ENCODE data around the gene MCC.

Gene MCC

GRCh38 chr5:113195251-113195650, 293.0 kb downstream of the MCC start:
- DNase-seq: no peak
- Histone ChIP-seq H3K9me3 (ENCODE audit: control insufficient read depth, low read length) (no peaks in the 10 kb centered on the region), H3K27me3 (replicated peaks; ENCODE audit: control insufficient read depth, insufficient read depth, low read length, poor library complexity, severe bottlenecking) (no peaks in the 10 kb centered on the region), H3K4me1 (ENCODE audit: control insufficient read depth, insufficient read depth, low read length, poor library complexity, severe bottlenecking) (no peaks in the 10 kb centered on the region), H3K4me3 (ENCODE audit: insufficient read depth, low read depth, low read length, poor library complexity, severe bottlenecking) (no peak overlapping the region), H3K36me3 (ENCODE audit: control insufficient read depth, insufficient read depth, low read length) (no peaks in the 10 kb centered on the region), H3K27ac (ENCODE audit: insufficient read depth, low read length, poor library complexity, severe bottlenecking) (no peak overlapping the region)

DNA sequence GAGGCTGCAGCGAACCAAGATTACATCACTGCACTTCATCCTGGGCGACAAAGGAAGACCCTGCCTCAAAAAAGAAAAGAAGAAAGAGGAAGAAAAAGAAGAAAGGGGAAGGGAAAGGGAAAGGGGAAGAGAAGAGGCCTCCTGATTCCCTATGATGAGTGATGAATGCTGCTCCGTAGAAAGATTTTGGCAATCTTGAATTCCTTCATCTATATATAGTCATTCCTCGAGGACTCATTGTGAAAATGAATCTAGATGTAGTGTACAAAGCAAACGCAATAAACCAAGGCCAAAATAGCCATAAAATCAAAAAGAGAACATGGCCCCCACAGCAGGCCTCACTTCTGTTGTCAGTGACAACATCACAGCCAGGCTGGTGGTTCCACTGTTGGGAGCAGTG, 293.7 kb downstream of the MCC start:
- Histone ChIP-seq H3K9me3 (ENCODE audit: control insufficient read depth, low read length) (no peaks in the 10 kb centered on the region), H3K4me3 (ENCODE audit: insufficient read depth, low read depth, low read length, poor library complexity, severe bottlenecking) (no peak overlapping the region), H3K27ac (ENCODE audit: insufficient read depth, low read length, poor library complexity, severe bottlenecking) (no peak overlapping the region), H3K36me3 (ENCODE audit: control insufficient read depth, insufficient read depth, low read length) (no peaks in the 10 kb centered on the region), H3K27me3 (replicated peaks; ENCODE audit: control insufficient read depth, insufficient read depth, low read length, poor library complexity, severe bottlenecking) (no peaks in the 10 kb centered on the region), H3K4me1 (ENCODE audit: control insufficient read depth, insufficient read depth, low read length, poor library complexity, severe bottlenecking) (no peaks in the 10 kb centered on the region)
- DNase-seq: no peak

- Histone ChIP-seq H3K9me3 (ENCODE audit: control insufficient read depth, low read length) (no peaks in the 10 kb centered on the region), H3K4me1 (ENCODE audit: control insufficient read depth, insufficient read depth, low read length, poor library complexity, severe bottlenecking) (no peaks in the 10 kb centered on the region), H3K27me3 (replicated peaks; ENCODE audit: control insufficient read depth, insufficient read depth, low read length, poor library complexity, severe bottlenecking) (no peaks in the 10 kb centered on the region), H3K27ac (ENCODE audit: insufficient read depth, low read length, poor library complexity, severe bottlenecking) (no peak overlapping the region), H3K36me3 (ENCODE audit: control insufficient read depth, insufficient read depth, low read length) (no peaks in the 10 kb centered on the region), H3K4me3 (ENCODE audit: insufficient read depth, low read depth, low read length, poor library complexity, severe bottlenecking) (no peak overlapping the region)
- DNase-seq: no peak
Observed at GRCh38 chr5:113194125-113194524, 294.1 kb downstream of the MCC start.

DNA sequence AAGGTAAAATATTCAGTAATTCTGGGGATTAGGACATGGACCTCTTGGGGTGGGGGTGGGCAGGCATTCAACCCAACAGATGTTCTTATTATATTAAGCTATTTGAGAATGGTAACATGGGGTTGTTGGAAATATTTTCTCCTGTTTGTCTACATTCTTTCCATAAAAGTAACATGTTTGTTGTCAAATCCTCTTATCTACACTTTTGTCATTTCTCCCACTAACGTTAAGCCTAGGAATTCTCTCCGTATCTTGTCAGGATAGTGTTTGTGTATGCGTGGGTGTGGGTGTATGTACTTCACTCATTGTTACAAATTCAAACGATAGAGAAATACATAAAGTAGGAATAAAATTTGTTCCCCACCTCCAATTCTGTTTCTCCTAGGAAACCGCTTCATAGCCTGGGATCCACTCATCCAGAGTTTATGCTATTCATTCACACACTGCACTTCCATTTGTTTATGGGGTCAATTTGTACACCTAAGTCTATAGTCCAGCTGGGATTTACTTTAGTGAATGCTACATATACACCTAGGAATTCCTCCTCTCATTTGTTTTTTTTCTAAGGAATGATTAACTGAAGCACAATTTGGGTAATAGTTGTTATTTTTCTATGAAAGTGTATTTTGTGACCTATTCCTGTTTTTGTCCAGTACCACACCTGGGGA, 294.8 kb downstream of the MCC start:
- no peak overlapping the region for H3K27ac ChIP-seq (ENCODE audit: insufficient read depth, low read length, poor library complexity, severe bottlenecking)
- DNase-seq: no peak
- no peaks in the 10 kb centered on the region for H3K9me3 ChIP-seq (ENCODE audit: control insufficient read depth, low read length)
- H3K36me3 ChIP-seq (ENCODE audit: control insufficient read depth, insufficient read depth, low read length): no peaks in the 10 kb centered on the region
- H3K4me3 ChIP-seq (ENCODE audit: insufficient read depth, low read depth, low read length, poor library complexity, severe bottlenecking): no peak overlapping the region
- no peaks in the 10 kb centered on the region for H3K27me3 ChIP-seq (replicated peaks; ENCODE audit: control insufficient read depth, insufficient read depth, low read length, poor library complexity, severe bottlenecking)
- no peaks in the 10 kb centered on the region for H3K4me1 ChIP-seq (ENCODE audit: control insufficient read depth, insufficient read depth, low read length, poor library complexity, severe bottlenecking)

GRCh38 chr5:113192541-113192940, 295.7 kb downstream of the MCC start:
- H3K4me3 ChIP-seq (ENCODE audit: insufficient read depth, low read depth, low read length, poor library complexity, severe bottlenecking): no peak overlapping the region
- no peak for DNase-seq
- H3K4me1 ChIP-seq (ENCODE audit: control insufficient read depth, insufficient read depth, low read length, poor library complexity, severe bottlenecking): no peaks in the 10 kb centered on the region
- no peak overlapping the region for H3K27ac ChIP-seq (ENCODE audit: insufficient read depth, low read length, poor library complexity, severe bottlenecking)
- no peaks in the 10 kb centered on the region for H3K9me3 ChIP-seq (ENCODE audit: control insufficient read depth, low read length)
- no peaks in the 10 kb centered on the region for H3K36me3 ChIP-seq (ENCODE audit: control insufficient read depth, insufficient read depth, low read length)
- H3K27me3 ChIP-seq (replicated peaks; ENCODE audit: control insufficient read depth, insufficient read depth, low read length, poor library complexity, severe bottlenecking): no peaks in the 10 kb centered on the region

DNA sequence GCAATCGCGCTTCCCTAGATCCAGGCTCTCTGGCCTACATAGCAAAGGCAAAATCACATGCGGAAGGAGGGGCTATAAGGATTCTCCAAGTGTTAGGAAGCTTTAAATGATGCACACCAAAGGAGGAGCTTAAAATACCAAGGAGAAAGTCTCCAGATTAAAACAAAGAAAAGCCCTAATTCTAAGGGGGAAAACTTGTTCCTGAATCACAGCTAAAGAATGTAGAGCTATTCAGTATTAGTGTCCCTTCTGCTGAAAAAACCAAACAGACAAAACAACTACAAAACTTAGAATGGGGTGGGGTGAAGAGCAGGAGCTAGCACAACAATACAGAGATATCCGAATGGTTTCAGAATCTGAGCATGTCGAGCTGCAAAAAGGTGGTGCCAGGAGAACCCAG, 297.9 kb downstream of the MCC start:
- H3K27ac ChIP-seq (ENCODE audit: insufficient read depth, low read length, poor library complexity, severe bottlenecking): no peak overlapping the region
- DNase-seq: no peak
- H3K36me3 ChIP-seq (ENCODE audit: control insufficient read depth, insufficient read depth, low read length): no peaks in the 10 kb centered on the region
- H3K27me3 ChIP-seq (replicated peaks; ENCODE audit: control insufficient read depth, insufficient read depth, low read length, poor library complexity, severe bottlenecking): no peaks in the 10 kb centered on the region
- no peaks in the 10 kb centered on the region for H3K9me3 ChIP-seq (ENCODE audit: control insufficient read depth, low read length)
- H3K4me3 ChIP-seq (ENCODE audit: insufficient read depth, low read depth, low read length, poor library complexity, severe bottlenecking): no peak overlapping the region
- H3K4me1 ChIP-seq (ENCODE audit: control insufficient read depth, insufficient read depth, low read length, poor library complexity, severe bottlenecking): no peaks in the 10 kb centered on the region

DNA sequence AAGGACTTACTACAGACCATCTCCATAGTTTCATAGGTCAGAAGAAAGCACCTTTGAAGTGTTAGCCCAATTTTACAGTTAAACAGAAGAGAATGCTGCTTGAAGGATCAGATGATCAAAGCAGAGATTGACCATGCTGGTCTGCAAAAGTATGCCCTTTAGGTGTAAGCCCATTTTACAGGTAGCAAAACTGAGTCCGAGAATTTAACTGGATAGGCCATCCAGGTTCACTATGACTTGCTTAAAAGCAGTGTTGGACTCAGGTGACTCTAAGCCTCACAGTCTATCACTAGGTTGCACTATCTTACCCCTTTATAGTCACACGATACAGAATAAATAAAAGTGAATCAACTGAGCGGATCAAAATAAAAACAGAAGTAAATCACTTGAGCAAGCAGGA, 299.0 kb downstream of the MCC start:
- Histone ChIP-seq H3K27ac (ENCODE audit: insufficient read depth, low read length, poor library complexity, severe bottlenecking) (no peak overlapping the region), H3K4me3 (ENCODE audit: insufficient read depth, low read depth, low read length, poor library complexity, severe bottlenecking) (no peak overlapping the region), H3K36me3 (ENCODE audit: control insufficient read depth, insufficient read depth, low read length) (no peaks in the 10 kb centered on the region), H3K4me1 (ENCODE audit: control insufficient read depth, insufficient read depth, low read length, poor library complexity, severe bottlenecking) (no peaks in the 10 kb centered on the region), H3K27me3 (replicated peaks; ENCODE audit: control insufficient read depth, insufficient read depth, low read length, poor library complexity, severe bottlenecking) (no peaks in the 10 kb centered on the region), H3K9me3 (ENCODE audit: control insufficient read depth, low read length) (no peaks in the 10 kb centered on the region)
- no peak for DNase-seq

DNA sequence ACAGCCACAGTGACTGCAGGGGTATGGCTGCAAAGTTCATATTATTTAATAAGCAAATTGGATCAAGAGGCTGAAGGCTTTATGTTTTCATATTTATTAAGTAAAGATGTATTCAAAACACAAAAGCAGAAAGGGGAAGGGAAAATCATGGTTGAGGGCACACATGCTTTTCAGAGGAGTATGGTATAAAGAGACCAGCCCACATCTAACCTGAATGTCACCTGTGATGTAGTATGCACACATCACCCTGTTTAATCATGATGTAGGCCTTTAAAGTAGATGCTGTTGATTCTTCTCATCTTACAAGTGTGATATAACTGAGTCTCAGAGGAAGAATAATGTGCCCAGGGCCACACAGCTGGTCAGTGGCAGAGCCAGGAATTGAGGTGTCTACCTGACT, 299.8 kb downstream of the MCC start:
- Histone ChIP-seq H3K36me3 (ENCODE audit: control insufficient read depth, insufficient read depth, low read length) (no peaks in the 10 kb centered on the region), H3K27me3 (replicated peaks; ENCODE audit: control insufficient read depth, insufficient read depth, low read length, poor library complexity, severe bottlenecking) (no peaks in the 10 kb centered on the region), H3K27ac (ENCODE audit: insufficient read depth, low read length, poor library complexity, severe bottlenecking) (no peak overlapping the region), H3K4me1 (ENCODE audit: control insufficient read depth, insufficient read depth, low read length, poor library complexity, severe bottlenecking) (no peaks in the 10 kb centered on the region), H3K9me3 (ENCODE audit: control insufficient read depth, low read length) (no peaks in the 10 kb centered on the region), H3K4me3 (ENCODE audit: insufficient read depth, low read depth, low read length, poor library complexity, severe bottlenecking) (no peak overlapping the region)
- no peak for DNase-seq

GRCh38 chr5:113187906-113188305, 300.3 kb downstream of the MCC start:
- Histone ChIP-seq H3K27ac (ENCODE audit: insufficient read depth, low read length, poor library complexity, severe bottlenecking) (no peak overlapping the region), H3K36me3 (ENCODE audit: control insufficient read depth, insufficient read depth, low read length) (no peaks in the 10 kb centered on the region), H3K27me3 (replicated peaks; ENCODE audit: control insufficient read depth, insufficient read depth, low read length, poor library complexity, severe bottlenecking) (no peaks in the 10 kb centered on the region), H3K9me3 (ENCODE audit: control insufficient read depth, low read length) (no peaks in the 10 kb centered on the region), H3K4me1 (ENCODE audit: control insufficient read depth, insufficient read depth, low read length, poor library complexity, severe bottlenecking) (no peaks in the 10 kb centered on the region), H3K4me3 (ENCODE audit: insufficient read depth, low read depth, low read length, poor library complexity, severe bottlenecking) (no peak overlapping the region)
- no peak for DNase-seq

DNA sequence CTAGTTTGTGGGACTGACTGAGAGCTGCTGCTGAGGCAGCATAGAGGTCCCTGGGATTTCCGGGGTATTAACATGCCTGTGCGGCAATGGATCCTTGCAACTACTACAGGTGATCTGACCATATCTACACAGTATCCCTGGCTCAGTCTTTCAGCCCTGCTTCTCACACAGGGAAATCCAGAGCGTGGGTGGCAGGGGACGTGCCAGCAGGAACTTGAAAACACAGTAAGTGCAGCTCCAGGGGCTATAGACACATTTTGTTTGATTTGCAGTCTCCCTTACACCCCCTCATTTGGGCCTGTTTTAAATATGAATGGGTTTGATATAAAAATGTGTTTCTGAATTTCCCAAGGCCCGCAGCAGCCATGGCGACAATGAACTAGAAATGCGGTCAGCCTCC, 302.2 kb downstream of the MCC start:
- no peaks in the 10 kb centered on the region for H3K4me1 ChIP-seq (ENCODE audit: control insufficient read depth, insufficient read depth, low read length, poor library complexity, severe bottlenecking)
- H3K4me3 ChIP-seq (ENCODE audit: insufficient read depth, low read depth, low read length, poor library complexity, severe bottlenecking): no peak overlapping the region
- no peaks in the 10 kb centered on the region for H3K9me3 ChIP-seq (ENCODE audit: control insufficient read depth, low read length)
- H3K27me3 ChIP-seq (replicated peaks; ENCODE audit: control insufficient read depth, insufficient read depth, low read length, poor library complexity, severe bottlenecking): no peaks in the 10 kb centered on the region
- no peaks in the 10 kb centered on the region for H3K36me3 ChIP-seq (ENCODE audit: control insufficient read depth, insufficient read depth, low read length)
- DNase-seq: no peak
- no peak overlapping the region for H3K27ac ChIP-seq (ENCODE audit: insufficient read depth, low read length, poor library complexity, severe bottlenecking)
